ENCODE data around the gene SELENOW.

DNA sequence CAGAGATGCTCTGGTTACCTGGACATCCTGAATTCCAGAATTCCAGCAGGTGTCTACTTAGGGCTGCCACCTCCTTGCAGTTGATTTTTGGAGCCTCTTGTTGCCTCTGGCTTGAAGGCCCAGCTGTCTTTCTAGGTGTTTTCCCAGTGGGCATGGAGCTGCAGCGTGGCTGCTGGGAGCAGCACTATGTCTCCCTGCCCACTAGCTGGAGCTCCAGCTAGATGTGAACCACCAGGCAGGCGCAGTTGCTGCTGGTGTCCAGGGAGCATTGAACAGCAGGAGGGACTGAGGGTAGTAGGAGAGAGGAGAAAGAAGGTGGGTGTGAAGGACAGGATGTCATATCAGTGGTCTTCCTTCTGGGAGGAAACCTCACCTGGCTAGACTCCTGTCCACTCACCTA lies 9.9 kb upstream of the SELENOW start:
- TF ChIP-seq, protein P1, sequence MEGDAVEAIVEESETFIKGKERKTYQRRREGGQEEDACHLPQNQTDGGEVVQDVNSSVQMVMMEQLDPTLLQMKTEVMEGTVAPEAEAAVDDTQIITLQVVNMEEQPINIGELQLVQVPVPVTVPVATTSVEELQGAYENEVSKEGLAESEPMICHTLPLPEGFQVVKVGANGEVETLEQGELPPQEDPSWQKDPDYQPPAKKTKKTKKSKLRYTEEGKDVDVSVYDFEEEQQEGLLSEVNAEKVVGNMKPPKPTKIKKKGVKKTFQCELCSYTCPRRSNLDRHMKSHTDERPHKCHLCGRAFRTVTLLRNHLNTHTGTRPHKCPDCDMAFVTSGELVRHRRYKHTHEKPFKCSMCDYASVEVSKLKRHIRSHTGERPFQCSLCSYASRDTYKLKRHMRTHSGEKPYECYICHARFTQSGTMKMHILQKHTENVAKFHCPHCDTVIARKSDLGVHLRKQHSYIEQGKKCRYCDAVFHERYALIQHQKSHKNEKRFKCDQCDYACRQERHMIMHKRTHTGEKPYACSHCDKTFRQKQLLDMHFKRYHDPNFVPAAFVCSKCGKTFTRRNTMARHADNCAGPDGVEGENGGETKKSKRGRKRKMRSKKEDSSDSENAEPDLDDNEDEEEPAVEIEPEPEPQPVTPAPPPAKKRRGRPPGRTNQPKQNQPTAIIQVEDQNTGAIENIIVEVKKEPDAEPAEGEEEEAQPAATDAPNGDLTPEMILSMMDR (IDR thresholded peaks at IDR 0.05), result no peak
- no peak for TF ChIP-seq POLR2A (IDR thresholded peaks at IDR 0.05)
